Neutrophil (primary cell): Measurements from ENCODE around the gene KHDC3L.

ENCODE experiments used
- H3K27ac ChIP-seq: fragments of 200-600 bp; sonication (generic); 2 replicates; pipeline ENCODE4 v1.5.1; 2016; ENCODE audit warnings: mild to moderate bottlenecking, moderate library complexity
- H3K27me3 ChIP-seq: fragments of 200-600 bp; sonication (generic); 2 replicates; pipeline ENCODE4 v1.6.0; 2016; ENCODE audit warnings: mild to moderate bottlenecking
- H3K36me3 ChIP-seq: fragments of 200-600 bp; sonication (generic); 2 replicates; pipeline ENCODE4 v1.5.1; 2017
- H3K4me1 ChIP-seq, 2 experiments: fragments of 200-600 bp in 1 of 2; sonication (generic) in 1 of 2; 1 replicate in 1 of 2; 2 replicates in 1 of 2; pipeline versions ENCODE4 v1.5.1 to v1.6.1; 2013 to 2016; ENCODE audit warnings: low read depth in 1 of 2, low read length in 1 of 2, mild to moderate bottlenecking in 1 of 2, moderate library complexity in 1 of 2; ENCODE audit not compliant: control insufficient read depth in 1 of 2, insufficient read depth in 1 of 2
- H3K4me3 ChIP-seq, 2 experiments: fragments of 200-600 bp in 1 of 2; sonication (generic) in 1 of 2; 1 replicate in 1 of 2; 2 replicates in 1 of 2; pipeline ENCODE4 v1.5.1; 2013 to 2016; ENCODE audit warnings: low read depth in 1 of 2, low read length in 1 of 2, mild to moderate bottlenecking in 1 of 2, moderate library complexity in 1 of 2
- H3K9me3 ChIP-seq: fragments of 200-600 bp; sonication (generic); 2 replicates; pipeline ENCODE4 v1.5.1; 2016
- CTCF ChIP-seq: fragments of 200-600 bp; sonication (generic); IDR thresholded peaks from 2 replicates; pipeline ENCODE4 v1.5.1; 2016; ENCODE audit warnings: antibody characterized with exemption

KHDC3L gene

GRCh38 chr6:73362358-73362757, at the start of gene KHDC3L:
Gene KHDC3L, plus strand, starts transcription at chr6:73362658. Its CDS starts 72 bp downstream, at chr6:73362730.
- Histone ChIP-seq H3K36me3 (no peaks in the 10 kb centered on the region), H3K4me3 (no peak within 1 kb of the TSS), H3K27ac (no peak within 1 kb of the TSS), H3K27me3 (no peaks in the 10 kb centered on the region), H3K9me3 (no peaks in the 10 kb centered on the region), H3K4me1 (no peaks in the 10 kb centered on the region)
- TF ChIP-seq CTCF: no peak

- H3K36me3 ChIP-seq: no peaks in the 10 kb centered on the region
- peaks cover 76% of the 10 kb centered on the region for H3K27me3 ChIP-seq
- H3K4me1 ChIP-seq: peaks cover 10 to 12% of the 10 kb centered on the region in 2 experiments
- no peaks in the 10 kb centered on the region for H3K9me3 ChIP-seq
- H3K27ac ChIP-seq: no peak overlapping the region
- no peak for TF ChIP-seq CTCF
- H3K4me3 ChIP-seq: peak overlapping the region in 1 of 2 experiments; percentile 8
Observed at GRCh38 chr6:73314577-73315492, 47.6 kb upstream of the KHDC3L start.

GRCh38 chr6:73323323-73323722, 39.1 kb upstream of the KHDC3L start:
- H3K27ac ChIP-seq: no peak overlapping the region
- peaks cover 3% of the 10 kb centered on the region for H3K27me3 ChIP-seq
- no peaks in the 10 kb centered on the region for H3K36me3 ChIP-seq
- H3K4me1 ChIP-seq: no peaks in the 10 kb centered on the region
- H3K4me3 ChIP-seq: no peak overlapping the region
- H3K9me3 ChIP-seq: no peaks in the 10 kb centered on the region
- no peak for TF ChIP-seq CTCF

GRCh38 chr6:73325656-73326055, 36.8 kb upstream of the KHDC3L start:
- no peak overlapping the region for H3K27ac ChIP-seq
- no peaks in the 10 kb centered on the region for H3K9me3 ChIP-seq
- peaks cover 15% of the 10 kb centered on the region for H3K27me3 ChIP-seq
- no peaks in the 10 kb centered on the region for H3K4me1 ChIP-seq
- H3K4me3 ChIP-seq: no peak overlapping the region
- TF ChIP-seq CTCF: no peak
- no peaks in the 10 kb centered on the region for H3K36me3 ChIP-seq

GRCh38 chr6:73328790-73329189, 33.7 kb upstream of the KHDC3L start:
- H3K27ac ChIP-seq: no peak overlapping the region
- peaks cover 39% of the 10 kb centered on the region for H3K27me3 ChIP-seq
- H3K36me3 ChIP-seq: no peaks in the 10 kb centered on the region
- TF ChIP-seq CTCF: no peak
- H3K4me1 ChIP-seq: no peaks in the 10 kb centered on the region
- H3K9me3 ChIP-seq: no peaks in the 10 kb centered on the region
- H3K4me3 ChIP-seq: no peak overlapping the region
